Keratinocyte (primary cell): ENCODE measurements around the gene KCNMA1.

ENCODE experiments used
- EZH2 ChIP-seq: IDR thresholded peaks from one replicate; pipeline ENCODE4 v1.6.1; 2012; ENCODE audit warnings: inconsistent platforms, mild to moderate bottlenecking, low read length, moderate library complexity
- TF ChIP-seq, protein P1 (sequence below), 3 experiments: IDR thresholded peaks in 1 of 3; conservative IDR thresholded peaks in 1 of 3; optimal IDR thresholded peaks in 1 of 3; 2 replicates in 2 of 3; 3 replicates in 1 of 3; pipeline versions ENCODE3 to v1.5.1; 2011; ENCODE audit warnings: low read length in 3 of 3, mild to moderate bottlenecking in 3 of 3, moderate library complexity in 2 of 3, control low read depth in 1 of 3, inconsistent platforms in 1 of 3; ENCODE audit not compliant: insufficient read depth in 2 of 3; ENCODE audit errors: extremely low read depth in 1 of 3

DNA sequence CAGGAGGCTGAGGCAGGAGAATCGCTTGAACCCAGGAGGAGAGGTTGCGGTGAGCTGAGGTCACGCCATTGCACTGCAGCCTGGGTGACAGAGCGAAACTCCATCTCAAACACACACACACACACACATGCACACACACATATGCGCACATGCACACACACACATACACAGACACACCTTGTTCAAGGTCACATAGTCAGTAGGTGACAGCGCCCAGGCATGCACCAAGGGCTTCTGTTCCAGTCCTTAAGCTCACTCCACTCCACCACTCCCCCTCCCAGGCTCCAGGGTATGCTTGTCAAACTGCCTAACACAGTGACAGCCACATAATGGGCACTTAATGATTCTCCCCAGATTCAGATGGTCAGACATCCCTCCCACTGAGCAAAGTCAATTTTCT, 37.0 kb downstream of the KCNMA1 start:
- TF ChIP-seq, protein P1, sequence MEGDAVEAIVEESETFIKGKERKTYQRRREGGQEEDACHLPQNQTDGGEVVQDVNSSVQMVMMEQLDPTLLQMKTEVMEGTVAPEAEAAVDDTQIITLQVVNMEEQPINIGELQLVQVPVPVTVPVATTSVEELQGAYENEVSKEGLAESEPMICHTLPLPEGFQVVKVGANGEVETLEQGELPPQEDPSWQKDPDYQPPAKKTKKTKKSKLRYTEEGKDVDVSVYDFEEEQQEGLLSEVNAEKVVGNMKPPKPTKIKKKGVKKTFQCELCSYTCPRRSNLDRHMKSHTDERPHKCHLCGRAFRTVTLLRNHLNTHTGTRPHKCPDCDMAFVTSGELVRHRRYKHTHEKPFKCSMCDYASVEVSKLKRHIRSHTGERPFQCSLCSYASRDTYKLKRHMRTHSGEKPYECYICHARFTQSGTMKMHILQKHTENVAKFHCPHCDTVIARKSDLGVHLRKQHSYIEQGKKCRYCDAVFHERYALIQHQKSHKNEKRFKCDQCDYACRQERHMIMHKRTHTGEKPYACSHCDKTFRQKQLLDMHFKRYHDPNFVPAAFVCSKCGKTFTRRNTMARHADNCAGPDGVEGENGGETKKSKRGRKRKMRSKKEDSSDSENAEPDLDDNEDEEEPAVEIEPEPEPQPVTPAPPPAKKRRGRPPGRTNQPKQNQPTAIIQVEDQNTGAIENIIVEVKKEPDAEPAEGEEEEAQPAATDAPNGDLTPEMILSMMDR (optimal IDR thresholded peaks at IDR 0.05 in 1 of 3, IDR thresholded peaks at IDR 0.05 in 1 of 3, conservative IDR thresholded peaks at IDR 0.05 in 1 of 3; ENCODE audit: extremely low read depth in 1 of 3, insufficient read depth in 2 of 3, low read length in 3 of 3): no peak
- no peak for TF ChIP-seq EZH2
